ENCODE results near the gene SCAMP4.

The SCAMP4 gene

GRCh38 chr19:1861599-1862031, 43.6 kb upstream of the SCAMP4 start:
- DNase-seq (ENCODE audit: low read depth in 1 of 2, low spot score in 1 of 2) = no peak
- H3K27ac ChIP-seq (replicated peaks) = peak overlapping the region; percentile 99
- TF ChIP-seq POLR2AphosphoS5 (IDR thresholded peaks at IDR 0.05; ENCODE audit: low read depth) (no peak), CTCF (IDR thresholded peaks at IDR 0.05; ENCODE audit: insufficient read depth, low read length) (no peak), GABPA (IDR thresholded peaks at IDR 0.05; ENCODE audit: low read depth) (no peak), REST (IDR thresholded peaks at IDR 0.05; ENCODE audit: insufficient replicate concordance, low read depth) (no peak), SPI1 (IDR thresholded peaks at IDR 0.05; ENCODE audit: borderline replicate concordance, low read depth) (peak; percentile 24; the same call in 1 of the 2 replicates)
- peak overlapping the region; percentile 90 for H3K4me3 ChIP-seq (replicated peaks; ENCODE audit: insufficient read depth, low read length)
- no peaks in the 10 kb centered on the region for H3K27me3 ChIP-seq (ENCODE audit: insufficient read depth, poor library complexity, severe bottlenecking)

- DNase-seq (ENCODE audit: low read depth in 1 of 2, low spot score in 1 of 2) = no peak
- peak overlapping the region; percentile 90 for H3K4me3 ChIP-seq (replicated peaks; ENCODE audit: insufficient read depth, low read length)
- TF ChIP-seq CTCF (IDR thresholded peaks at IDR 0.05; ENCODE audit: insufficient read depth, low read length) (no peak), SPI1 (IDR thresholded peaks at IDR 0.05; ENCODE audit: borderline replicate concordance, low read depth) (no peak), GABPA (IDR thresholded peaks at IDR 0.05; ENCODE audit: low read depth) (no peak), REST (IDR thresholded peaks at IDR 0.05; ENCODE audit: insufficient replicate concordance, low read depth) (no peak), POLR2AphosphoS5 (IDR thresholded peaks at IDR 0.05; ENCODE audit: low read depth) (no peak)
- no peaks in the 10 kb centered on the region for H3K27me3 ChIP-seq (ENCODE audit: insufficient read depth, poor library complexity, severe bottlenecking)
- peak overlapping the region; percentile 99 for H3K27ac ChIP-seq (replicated peaks)
Observed at GRCh38 chr19:1862068-1862423, 43.2 kb upstream of the SCAMP4 start.

GRCh38 chr19:1862424-1863327, 42.5 kb upstream of the SCAMP4 start:
- H3K27ac ChIP-seq (replicated peaks) = peak overlapping the region; percentile 99
- peak overlapping the region; percentile 90 for H3K4me3 ChIP-seq (replicated peaks; ENCODE audit: insufficient read depth, low read length)
- TF ChIP-seq SPI1 (IDR thresholded peaks at IDR 0.05; ENCODE audit: borderline replicate concordance, low read depth) = no peak
- peak; percentile 40; the same call in 1 of the 2 replicates for TF ChIP-seq POLR2AphosphoS5 (IDR thresholded peaks at IDR 0.05; ENCODE audit: low read depth)
- peak in 1 of 2 experiments; percentile 75 for DNase-seq (ENCODE audit: low read depth in 1 of 2, low spot score in 1 of 2)
- no peaks in the 10 kb centered on the region for H3K27me3 ChIP-seq (ENCODE audit: insufficient read depth, poor library complexity, severe bottlenecking)

GRCh38 chr19:1863328-1863637, 41.9 kb upstream of the SCAMP4 start, which contains the start of gene KLF16:
KLF16 (minus strand) TSS chr19:1863579; CDS start chr19:1863497, 82 bp downstream.
- Histone ChIP-seq H3K27me3 (ENCODE audit: insufficient read depth, poor library complexity, severe bottlenecking) (no peaks in the 10 kb centered on the region), H3K4me3 (replicated peaks; ENCODE audit: insufficient read depth, low read length) (peak within 1 kb of the TSS; percentile 90), H3K27ac (replicated peaks) (peak within 1 kb of the TSS; percentile 100)
- TF ChIP-seq REST (IDR thresholded peaks at IDR 0.05; ENCODE audit: insufficient replicate concordance, low read depth) = no peak
- no peak for TF ChIP-seq CTCF (IDR thresholded peaks at IDR 0.05; ENCODE audit: insufficient read depth, low read length)
- no peak for TF ChIP-seq POLR2AphosphoS5 (IDR thresholded peaks at IDR 0.05; ENCODE audit: low read depth)
- TF ChIP-seq SPI1 (IDR thresholded peaks at IDR 0.05; ENCODE audit: borderline replicate concordance, low read depth) = no peak
- TF ChIP-seq GABPA (IDR thresholded peaks at IDR 0.05; ENCODE audit: low read depth) = no peak
- DNase-seq (ENCODE audit: low read depth in 1 of 2, low spot score in 1 of 2) = no peak
